Measurements from ENCODE around the gene EIF5A.

DNA sequence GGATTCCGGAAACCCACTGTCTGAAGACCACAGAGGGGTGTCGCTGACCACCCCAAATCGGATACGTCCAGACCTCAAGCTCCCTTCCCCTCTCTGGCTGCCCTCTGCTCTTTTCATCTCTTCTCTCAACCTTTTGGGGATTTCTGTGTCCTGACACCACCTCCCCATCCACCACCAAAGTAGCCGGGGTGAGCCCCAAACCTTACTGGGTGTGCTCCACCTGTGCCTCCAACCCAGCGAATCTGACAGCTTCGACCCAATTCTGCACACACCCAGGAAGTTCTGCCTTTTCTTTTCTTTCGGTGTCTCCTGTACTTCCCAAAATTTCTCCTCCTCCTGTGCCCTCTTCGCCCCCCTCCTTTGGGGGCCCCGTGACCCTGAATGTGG, 45.1 kb downstream of the EIF5A start:
- TF ChIP-seq, protein P1, sequence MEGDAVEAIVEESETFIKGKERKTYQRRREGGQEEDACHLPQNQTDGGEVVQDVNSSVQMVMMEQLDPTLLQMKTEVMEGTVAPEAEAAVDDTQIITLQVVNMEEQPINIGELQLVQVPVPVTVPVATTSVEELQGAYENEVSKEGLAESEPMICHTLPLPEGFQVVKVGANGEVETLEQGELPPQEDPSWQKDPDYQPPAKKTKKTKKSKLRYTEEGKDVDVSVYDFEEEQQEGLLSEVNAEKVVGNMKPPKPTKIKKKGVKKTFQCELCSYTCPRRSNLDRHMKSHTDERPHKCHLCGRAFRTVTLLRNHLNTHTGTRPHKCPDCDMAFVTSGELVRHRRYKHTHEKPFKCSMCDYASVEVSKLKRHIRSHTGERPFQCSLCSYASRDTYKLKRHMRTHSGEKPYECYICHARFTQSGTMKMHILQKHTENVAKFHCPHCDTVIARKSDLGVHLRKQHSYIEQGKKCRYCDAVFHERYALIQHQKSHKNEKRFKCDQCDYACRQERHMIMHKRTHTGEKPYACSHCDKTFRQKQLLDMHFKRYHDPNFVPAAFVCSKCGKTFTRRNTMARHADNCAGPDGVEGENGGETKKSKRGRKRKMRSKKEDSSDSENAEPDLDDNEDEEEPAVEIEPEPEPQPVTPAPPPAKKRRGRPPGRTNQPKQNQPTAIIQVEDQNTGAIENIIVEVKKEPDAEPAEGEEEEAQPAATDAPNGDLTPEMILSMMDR (conservative IDR thresholded peaks at IDR 0.05; ENCODE audit: low read depth, low read length) = peak; percentile 57; the same call in 1 of the 2 replicates
- TF ChIP-seq EZH2 (IDR thresholded peaks at IDR 0.05; ENCODE audit: low read length, unreplicated experiment) = no peak
